OCI-LY1 (cell line): Measurements from ENCODE around the gene KMT5C.

Experiments used
- H2AFZ ChIP-seq: fragments of 200-600 bp; sonication (generic), shearing (Covaris generic); 2 replicates; pipeline ENCODE4 v1.6.0; 2014; ENCODE audit warnings: antibody characterized with exemption, mild to moderate bottlenecking, low read length
- H3F3A ChIP-seq: fragments of 200-600 bp; sonication (generic), shearing (Covaris generic); 2 replicates; pipeline ENCODE4 v1.6.0; 2014; ENCODE audit warnings: mild to moderate bottlenecking, antibody characterized with exemption, low read length, moderate library complexity; ENCODE audit not compliant: insufficient read depth
- H3K27ac ChIP-seq: fragments of 200-600 bp; sonication (generic); 2 replicates; pipeline ENCODE4 v1.5.1; 2014; ENCODE audit warnings: low read length, mixed run types, mild to moderate bottlenecking, low read depth; ENCODE audit not compliant: poor library complexity, severe bottlenecking
- H3K27me3 ChIP-seq: fragments of 200-600 bp; sonication (generic); 2 replicates; pipeline ENCODE4 v1.6.0; 2014; ENCODE audit warnings: antibody characterized with exemption, mild to moderate bottlenecking, low read length, moderate library complexity; ENCODE audit not compliant: insufficient read depth
- H3K36me3 ChIP-seq: fragments of 200-600 bp; sonication (generic); 2 replicates; pipeline ENCODE4 v1.6.1; 2014; ENCODE audit warnings: mild to moderate bottlenecking, antibody characterized with exemption, low read length, moderate library complexity, mixed read lengths; ENCODE audit not compliant: insufficient read depth
- H3K4me1 ChIP-seq: fragments of 200-600 bp; sonication (generic); 2 replicates; pipeline ENCODE4 v1.5.1; 2014; ENCODE audit warnings: mild to moderate bottlenecking, low read length, moderate library complexity; ENCODE audit not compliant: insufficient read depth, severe bottlenecking
- H3K4me2 ChIP-seq: fragments of 200-600 bp; sonication (generic), shearing (Covaris generic); 2 replicates; pipeline ENCODE4 v1.6.1; 2014; ENCODE audit warnings: low read length
- H3K4me3 ChIP-seq: fragments of 200-600 bp; sonication (generic); 2 replicates; pipeline ENCODE4 v1.5.1; 2014; ENCODE audit warnings: low read length, low read depth, mild to moderate bottlenecking, mixed read lengths; ENCODE audit not compliant: poor library complexity, severe bottlenecking
- H3K79me2 ChIP-seq: fragments of 200-600 bp; shearing (Covaris generic); 2 replicates; pipeline ENCODE4 v1.6.1; 2016; ENCODE audit warnings: mixed run types, low read length, mixed read lengths; ENCODE audit not compliant: insufficient read depth
- H3K9ac ChIP-seq: fragments of 200-600 bp; sonication (generic), shearing (Covaris generic); 2 replicates; pipeline ENCODE4 v1.6.1; 2014; ENCODE audit warnings: mild to moderate bottlenecking, low read length, mixed read lengths
- H3K9me2 ChIP-seq: fragments of 200-600 bp; sonication (generic), shearing (Covaris generic); 2 replicates; pipeline ENCODE4 v1.6.1; 2014; ENCODE audit warnings: low read depth, mild to moderate bottlenecking, low read length, mixed read lengths
- H3K9me3 ChIP-seq: fragments of 200-600 bp; shearing (Covaris generic); 2 replicates; pipeline ENCODE4 v1.6.1; 2014; ENCODE audit warnings: low read length, mixed read lengths
- H4K20me1 ChIP-seq: fragments of 200-600 bp; sonication (generic), shearing (Covaris generic); 2 replicates; pipeline ENCODE4 v1.6.0; 2016; ENCODE audit warnings: mild to moderate bottlenecking, low read length; ENCODE audit not compliant: insufficient read depth
- EZH2 ChIP-seq: fragments of 200-600 bp; sonication (generic), shearing (Covaris generic); IDR thresholded peaks from 2 replicates; pipeline ENCODE4 v1.8.0; 2017; ENCODE audit warnings: borderline replicate concordance, mixed run types, mild to moderate bottlenecking, antibody characterized with exemption, low read length, moderate library complexity, mixed read lengths
- TF ChIP-seq, protein P1 (sequence below): fragments of 200-600 bp; sonication (generic), shearing (Covaris generic); IDR thresholded peaks from 2 replicates; pipeline ENCODE4 v1.5.1; 2017; ENCODE audit warnings: mild to moderate bottlenecking, antibody characterized with exemption, low read length, moderate library complexity, mixed read lengths

Gene KMT5C

DNA sequence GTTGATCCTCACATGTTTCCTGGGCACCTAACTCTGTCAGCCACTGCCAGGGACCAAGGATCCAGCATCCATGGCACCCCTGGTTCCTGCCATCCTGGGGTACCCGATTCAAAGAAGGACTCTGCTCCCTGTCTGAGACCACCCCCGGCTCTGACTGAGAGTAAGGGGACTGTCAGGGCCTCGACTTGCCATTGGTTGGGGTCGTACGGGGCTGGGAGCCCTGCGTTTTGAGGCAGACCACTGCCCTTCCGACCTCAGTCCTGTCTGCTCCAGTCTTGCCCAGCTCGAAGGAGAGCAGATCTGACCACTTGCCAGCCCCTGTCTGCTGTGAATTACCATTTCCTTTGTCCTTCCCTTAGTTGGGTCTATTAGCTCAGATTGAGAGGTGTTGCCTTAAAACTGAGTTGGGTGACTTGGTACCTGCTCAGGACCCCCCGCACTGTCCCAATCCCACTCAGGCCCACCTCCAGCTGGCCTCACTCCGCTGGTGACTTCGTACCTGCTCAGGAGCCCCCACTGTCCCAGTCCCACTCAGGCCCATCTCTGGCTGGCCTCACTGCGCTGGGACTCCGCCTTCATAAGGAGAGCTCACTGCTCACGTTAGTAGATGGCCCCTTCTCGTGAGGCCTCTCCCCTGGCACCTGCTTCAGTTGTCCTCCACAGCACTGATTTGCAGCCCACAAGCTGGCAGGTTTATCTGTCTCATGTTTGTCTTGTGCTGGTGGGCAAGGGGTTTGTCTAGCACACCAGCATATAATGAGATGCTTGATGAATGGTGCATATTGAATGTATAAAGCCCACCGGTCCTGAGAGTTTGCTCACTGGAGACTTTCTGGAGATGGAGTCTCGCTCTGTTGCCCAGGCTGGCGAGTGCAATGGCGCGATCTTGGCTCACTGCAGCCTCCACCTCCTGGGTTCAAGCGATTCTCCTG lies 50.0 kb downstream of the KMT5C start:
- H3K79me2 ChIP-seq, result no peaks in the 10 kb centered on the region
- TF ChIP-seq EZH2, result no peak
- TF ChIP-seq, protein P1, sequence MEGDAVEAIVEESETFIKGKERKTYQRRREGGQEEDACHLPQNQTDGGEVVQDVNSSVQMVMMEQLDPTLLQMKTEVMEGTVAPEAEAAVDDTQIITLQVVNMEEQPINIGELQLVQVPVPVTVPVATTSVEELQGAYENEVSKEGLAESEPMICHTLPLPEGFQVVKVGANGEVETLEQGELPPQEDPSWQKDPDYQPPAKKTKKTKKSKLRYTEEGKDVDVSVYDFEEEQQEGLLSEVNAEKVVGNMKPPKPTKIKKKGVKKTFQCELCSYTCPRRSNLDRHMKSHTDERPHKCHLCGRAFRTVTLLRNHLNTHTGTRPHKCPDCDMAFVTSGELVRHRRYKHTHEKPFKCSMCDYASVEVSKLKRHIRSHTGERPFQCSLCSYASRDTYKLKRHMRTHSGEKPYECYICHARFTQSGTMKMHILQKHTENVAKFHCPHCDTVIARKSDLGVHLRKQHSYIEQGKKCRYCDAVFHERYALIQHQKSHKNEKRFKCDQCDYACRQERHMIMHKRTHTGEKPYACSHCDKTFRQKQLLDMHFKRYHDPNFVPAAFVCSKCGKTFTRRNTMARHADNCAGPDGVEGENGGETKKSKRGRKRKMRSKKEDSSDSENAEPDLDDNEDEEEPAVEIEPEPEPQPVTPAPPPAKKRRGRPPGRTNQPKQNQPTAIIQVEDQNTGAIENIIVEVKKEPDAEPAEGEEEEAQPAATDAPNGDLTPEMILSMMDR, result no peak
- H2AFZ ChIP-seq, result no peak overlapping the region
- H3K9me2 ChIP-seq, result no peaks in the 10 kb centered on the region
- H3K9me3 ChIP-seq, result no peaks in the 10 kb centered on the region
- no peak overlapping the region; the same call in 1 of the 2 replicates for H3K4me2 ChIP-seq
- no peaks in the 10 kb centered on the region for H3F3A ChIP-seq
- H3K36me3 ChIP-seq, result peaks cover 52% of the 10 kb centered on the region
- H3K27ac ChIP-seq, result no peak overlapping the region
- H3K4me1 ChIP-seq, result peaks cover 36% of the 10 kb centered on the region
- no peaks in the 10 kb centered on the region for H4K20me1 ChIP-seq
- no peaks in the 10 kb centered on the region for H3K27me3 ChIP-seq
- no peak overlapping the region for H3K9ac ChIP-seq
- H3K4me3 ChIP-seq, result no peak overlapping the region

DNA sequence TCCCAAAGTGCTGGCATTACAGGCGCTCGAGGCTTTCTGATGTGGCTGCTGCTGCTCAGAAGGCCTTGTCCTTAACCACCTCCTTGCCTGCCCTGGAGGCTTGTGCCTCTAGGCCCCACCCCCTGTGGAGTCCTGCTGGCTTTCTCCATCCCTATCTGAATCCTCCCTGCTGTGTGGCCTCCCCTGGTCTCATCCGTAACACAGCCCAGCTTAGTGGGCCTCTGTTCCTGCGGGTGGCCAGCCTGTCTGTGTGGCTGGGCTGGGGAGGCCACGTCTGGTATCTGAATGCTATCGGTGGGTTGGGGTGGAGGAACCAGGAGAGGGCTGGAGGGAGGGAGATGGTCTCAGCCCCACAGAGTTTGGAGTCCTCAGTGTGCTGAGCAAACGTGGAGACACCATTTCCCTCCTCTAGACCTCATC lies 50.8 kb downstream of the KMT5C start:
- Histone ChIP-seq H3K9ac (no peak overlapping the region), H3F3A (no peaks in the 10 kb centered on the region), H3K79me2 (no peaks in the 10 kb centered on the region), H3K27me3 (no peaks in the 10 kb centered on the region), H3K27ac (no peak overlapping the region), H4K20me1 (no peaks in the 10 kb centered on the region), H2AFZ (no peak overlapping the region), H3K9me3 (no peaks in the 10 kb centered on the region), H3K4me3 (no peak overlapping the region), H3K4me1 (peaks cover 31% of the 10 kb centered on the region), H3K4me2 (no peak overlapping the region), H3K9me2 (no peaks in the 10 kb centered on the region), H3K36me3 (peaks cover 52% of the 10 kb centered on the region)
- TF ChIP-seq, protein P1, result no peak
- TF ChIP-seq EZH2, result no peak

- no peaks in the 10 kb centered on the region for H3K27me3 ChIP-seq
- H3K36me3 ChIP-seq, result peaks cover 48% of the 10 kb centered on the region
- H3K4me1 ChIP-seq, result peaks cover 31% of the 10 kb centered on the region
- H3F3A ChIP-seq, result no peaks in the 10 kb centered on the region
- TF ChIP-seq EZH2, result no peak
- TF ChIP-seq, protein P1, result no peak
- H3K79me2 ChIP-seq, result no peaks in the 10 kb centered on the region
- no peaks in the 10 kb centered on the region for H4K20me1 ChIP-seq
- no peak overlapping the region for H3K9ac ChIP-seq
- H3K9me3 ChIP-seq, result no peaks in the 10 kb centered on the region
- H3K4me3 ChIP-seq, result no peak overlapping the region
- no peak overlapping the region for H2AFZ ChIP-seq
- H3K9me2 ChIP-seq, result no peaks in the 10 kb centered on the region
- no peak overlapping the region for H3K4me2 ChIP-seq
- no peak overlapping the region for H3K27ac ChIP-seq
These were observed 51.6 kb downstream of the KMT5C start for GRCh38 chr19:55391191-55391670.
